ENCODE data around the gene USP12.

USP12 gene

DNA sequence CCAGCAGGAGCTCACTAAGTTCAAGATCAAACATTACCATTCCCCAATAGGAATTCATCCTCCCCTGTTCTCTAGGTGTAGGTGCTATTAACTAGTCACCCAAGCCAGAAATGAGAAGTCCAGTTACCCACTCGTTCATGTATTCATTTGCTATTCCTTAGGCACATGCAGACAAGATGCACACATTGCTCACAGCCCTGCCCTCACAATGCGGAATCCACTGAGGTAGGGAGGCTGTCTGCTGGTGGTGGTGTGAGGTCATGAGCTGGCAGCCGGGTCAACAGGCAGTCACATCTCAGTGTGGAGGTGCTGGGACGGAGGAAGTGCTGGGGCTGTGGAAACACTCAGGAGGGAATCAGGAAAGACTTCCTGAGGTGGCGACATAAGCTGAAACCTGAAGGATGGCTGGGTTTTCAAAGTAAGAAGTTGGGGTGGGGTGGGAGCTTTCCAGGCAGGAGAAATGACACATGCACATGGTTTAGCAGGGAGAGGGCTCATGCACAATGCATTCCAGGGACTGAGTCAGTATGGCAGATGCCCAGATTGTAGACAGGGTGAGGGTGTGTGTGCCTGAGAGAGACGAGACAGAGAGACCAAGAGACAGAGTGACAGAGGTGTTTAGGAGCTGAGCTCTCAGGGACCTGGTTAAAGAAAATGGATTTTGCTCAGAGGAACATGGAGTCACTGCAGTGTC, 117.6 kb downstream of the USP12 start:
- DNase-seq (ENCODE audit: low spot score) (no peak), ATAC-seq (ENCODE audit: low read depth) (peak; percentile 99)
- H3K9me3 ChIP-seq (ENCODE audit: severe bottlenecking) = no peaks in the 10 kb centered on the region
- H3K4me3 ChIP-seq (ENCODE audit: severe bottlenecking) = no peak overlapping the region
- H3K4me1 ChIP-seq (ENCODE audit: insufficient read depth, poor library complexity, severe bottlenecking) = peaks cover 13% of the 10 kb centered on the region
- no peaks in the 10 kb centered on the region for H3K36me3 ChIP-seq (ENCODE audit: low read depth)
- no peaks in the 10 kb centered on the region for H3K27me3 ChIP-seq (ENCODE audit: insufficient read depth, poor library complexity, severe bottlenecking)
- H3K27ac ChIP-seq (ENCODE audit: poor library complexity, severe bottlenecking) = peak overlapping the region; percentile 33
- TF ChIP-seq, protein P1, sequence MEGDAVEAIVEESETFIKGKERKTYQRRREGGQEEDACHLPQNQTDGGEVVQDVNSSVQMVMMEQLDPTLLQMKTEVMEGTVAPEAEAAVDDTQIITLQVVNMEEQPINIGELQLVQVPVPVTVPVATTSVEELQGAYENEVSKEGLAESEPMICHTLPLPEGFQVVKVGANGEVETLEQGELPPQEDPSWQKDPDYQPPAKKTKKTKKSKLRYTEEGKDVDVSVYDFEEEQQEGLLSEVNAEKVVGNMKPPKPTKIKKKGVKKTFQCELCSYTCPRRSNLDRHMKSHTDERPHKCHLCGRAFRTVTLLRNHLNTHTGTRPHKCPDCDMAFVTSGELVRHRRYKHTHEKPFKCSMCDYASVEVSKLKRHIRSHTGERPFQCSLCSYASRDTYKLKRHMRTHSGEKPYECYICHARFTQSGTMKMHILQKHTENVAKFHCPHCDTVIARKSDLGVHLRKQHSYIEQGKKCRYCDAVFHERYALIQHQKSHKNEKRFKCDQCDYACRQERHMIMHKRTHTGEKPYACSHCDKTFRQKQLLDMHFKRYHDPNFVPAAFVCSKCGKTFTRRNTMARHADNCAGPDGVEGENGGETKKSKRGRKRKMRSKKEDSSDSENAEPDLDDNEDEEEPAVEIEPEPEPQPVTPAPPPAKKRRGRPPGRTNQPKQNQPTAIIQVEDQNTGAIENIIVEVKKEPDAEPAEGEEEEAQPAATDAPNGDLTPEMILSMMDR (IDR thresholded peaks at IDR 0.05; ENCODE audit: poor library complexity, severe bottlenecking) = no peak

DNA sequence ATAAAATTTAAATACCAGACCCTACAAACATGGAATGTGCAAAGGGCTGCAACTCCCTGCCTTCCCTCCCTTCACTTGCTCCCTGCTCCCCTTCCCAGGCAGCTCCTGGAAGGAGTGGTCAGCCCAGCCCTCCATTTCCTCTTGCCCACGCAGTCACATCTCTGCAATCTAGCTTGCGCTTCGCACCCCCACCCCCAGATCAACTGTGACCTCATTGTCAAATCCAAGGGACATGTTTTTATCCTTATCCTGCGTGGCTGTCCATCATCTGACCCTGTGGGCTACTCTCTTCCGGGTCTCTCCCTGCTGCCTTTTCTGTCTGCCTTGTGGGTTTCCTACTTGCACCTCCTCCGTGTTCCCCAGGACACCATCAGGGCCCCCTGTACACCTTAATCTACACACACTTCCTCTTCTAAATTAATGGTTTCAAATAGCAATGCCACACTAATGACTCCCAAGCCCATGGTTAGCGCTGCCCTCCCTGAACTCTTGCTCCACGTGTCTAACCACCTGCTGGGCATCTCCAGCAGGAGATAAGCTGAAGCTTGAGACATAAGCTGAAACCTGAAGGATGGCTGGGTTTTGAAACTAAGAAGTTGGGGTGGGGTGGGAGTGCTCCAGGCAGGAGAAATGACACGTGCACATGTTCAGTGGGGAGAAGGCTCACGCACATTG, 118.3 kb downstream of the USP12 start:
- ATAC-seq (ENCODE audit: low read depth) (no peak), DNase-seq (ENCODE audit: low spot score) (no peak)
- Histone ChIP-seq H3K4me3 (ENCODE audit: severe bottlenecking) (no peak overlapping the region), H3K27me3 (ENCODE audit: insufficient read depth, poor library complexity, severe bottlenecking) (no peaks in the 10 kb centered on the region), H3K36me3 (ENCODE audit: low read depth) (no peaks in the 10 kb centered on the region), H3K9me3 (ENCODE audit: severe bottlenecking) (no peaks in the 10 kb centered on the region), H3K27ac (ENCODE audit: poor library complexity, severe bottlenecking) (peak overlapping the region; percentile 33), H3K4me1 (ENCODE audit: insufficient read depth, poor library complexity, severe bottlenecking) (peaks cover 13% of the 10 kb centered on the region)
- TF ChIP-seq, protein P1 (IDR thresholded peaks at IDR 0.05; ENCODE audit: poor library complexity, severe bottlenecking) = no peak

DNA sequence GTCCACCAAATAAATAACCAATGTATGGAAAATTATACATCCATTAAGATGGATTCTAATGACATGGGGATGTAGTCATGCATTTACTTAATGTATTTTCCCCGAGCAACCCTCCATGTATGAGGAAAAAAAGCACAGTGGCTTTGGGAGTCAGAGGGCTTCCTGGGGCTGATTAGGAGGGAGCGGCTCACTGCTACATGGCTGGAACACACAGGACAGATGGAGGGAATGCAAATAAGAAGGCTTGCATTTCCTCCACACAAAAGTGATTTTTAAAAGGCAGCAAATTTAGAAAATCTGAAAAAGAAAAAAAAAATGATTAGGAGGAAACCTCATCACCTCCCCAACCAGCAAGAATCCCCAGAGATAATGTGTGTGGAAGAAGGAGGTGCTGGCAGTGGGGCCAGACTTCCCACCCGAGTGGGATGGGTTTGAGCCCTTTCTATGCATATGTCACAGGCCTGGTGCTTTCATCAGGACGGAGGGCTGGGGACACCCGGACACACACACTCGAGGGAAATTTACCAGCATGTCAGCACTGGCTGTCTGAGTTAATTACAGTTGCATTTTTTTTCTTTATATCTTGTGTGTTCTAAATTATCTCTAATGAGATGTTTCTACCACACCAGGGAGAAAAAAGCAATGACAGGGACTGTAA, 118.9 kb downstream of the USP12 start:
- no peak for ATAC-seq (ENCODE audit: low read depth)
- no peaks in the 10 kb centered on the region for H3K27me3 ChIP-seq (ENCODE audit: insufficient read depth, poor library complexity, severe bottlenecking)

GRCh38 chr13:27047081-27047480, 124.5 kb downstream of the USP12 start:
- DNase-seq (ENCODE audit: low spot score) (no peak), ATAC-seq (ENCODE audit: low read depth) (no peak)
- TF ChIP-seq, protein P1 (IDR thresholded peaks at IDR 0.05; ENCODE audit: poor library complexity, severe bottlenecking) = no peak
- Histone ChIP-seq H3K4me1 (ENCODE audit: insufficient read depth, poor library complexity, severe bottlenecking) (peaks cover 7% of the 10 kb centered on the region), H3K4me3 (ENCODE audit: severe bottlenecking) (no peak overlapping the region), H3K27me3 (ENCODE audit: insufficient read depth, poor library complexity, severe bottlenecking) (no peaks in the 10 kb centered on the region), H3K36me3 (ENCODE audit: low read depth) (no peaks in the 10 kb centered on the region), H3K9me3 (ENCODE audit: severe bottlenecking) (no peaks in the 10 kb centered on the region), H3K27ac (ENCODE audit: poor library complexity, severe bottlenecking) (no peak overlapping the region)

More for the DNA sequence above, 118.9 kb downstream of the USP12 start:
- TF ChIP-seq, protein P1 (IDR thresholded peaks at IDR 0.05; ENCODE audit: poor library complexity, severe bottlenecking) = no peak
- Histone ChIP-seq H3K4me1 (ENCODE audit: insufficient read depth, poor library complexity, severe bottlenecking) (peaks cover 13% of the 10 kb centered on the region), H3K4me3 (ENCODE audit: severe bottlenecking) (no peak overlapping the region), H3K9me3 (ENCODE audit: severe bottlenecking) (no peaks in the 10 kb centered on the region), H3K27ac (ENCODE audit: poor library complexity, severe bottlenecking) (no peak overlapping the region), H3K36me3 (ENCODE audit: low read depth) (no peaks in the 10 kb centered on the region)
- no peak for DNase-seq (ENCODE audit: low spot score)

All from RWPE2 (cell line).